Activated T-cell treated with anti-CD3 and anti-CD28 coated beads, Interleukin-2, amount 50 U/mL, for 48 hours (primary cell): ENCODE results near the gene VAPB.
"Not testable (repeated sequence)": the region's sequence is repeated elsewhere in the genome, so short reads cannot be mapped to it uniquely, and the experiment has no call there.

Experiments
- DNase-seq, 2 experiments: peaks; one replicate each; pipeline ENCODE4 v3.0.0-alpha.2; 2020

The VAPB gene

DNA sequence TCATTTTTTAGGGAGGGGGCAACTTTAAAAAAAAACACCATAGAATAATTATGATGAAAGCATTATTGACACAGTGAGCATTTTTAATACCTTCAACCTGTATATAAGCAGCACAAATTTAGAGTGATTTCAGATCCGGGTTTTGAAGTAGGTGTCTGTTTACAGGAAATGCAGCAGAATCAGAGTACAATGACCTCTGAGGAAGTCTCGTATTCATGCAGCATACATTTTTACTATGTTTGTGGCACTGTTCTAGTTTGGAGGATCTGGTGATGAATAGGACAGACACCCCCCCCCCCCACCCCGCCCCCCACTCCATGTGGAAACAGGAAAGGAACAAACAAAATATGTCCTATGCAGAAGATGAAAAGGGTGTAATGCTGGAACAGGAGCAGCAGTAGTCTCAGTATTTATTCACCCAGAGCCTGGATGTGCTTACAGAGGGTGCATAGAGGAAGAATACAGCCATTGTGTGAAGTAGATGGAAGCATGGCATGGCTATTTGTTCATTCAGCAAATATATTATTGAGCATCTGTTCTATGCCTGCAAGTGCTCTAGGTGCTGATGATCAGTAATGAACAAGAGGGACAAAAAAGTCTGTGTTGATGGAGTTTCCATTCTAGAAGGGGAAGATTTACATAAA lies 19.7 kb downstream of the VAPB start:
- DNase-seq = no peak

- not testable (repeated sequence) for DNase-seq
Measured at GRCh38 chr20:58414216-58414615, 25.2 kb downstream of the VAPB start.

GRCh38 chr20:58414786-58415185 lies 25.8 kb downstream of the VAPB start:
- not testable (repeated sequence) for DNase-seq

DNA sequence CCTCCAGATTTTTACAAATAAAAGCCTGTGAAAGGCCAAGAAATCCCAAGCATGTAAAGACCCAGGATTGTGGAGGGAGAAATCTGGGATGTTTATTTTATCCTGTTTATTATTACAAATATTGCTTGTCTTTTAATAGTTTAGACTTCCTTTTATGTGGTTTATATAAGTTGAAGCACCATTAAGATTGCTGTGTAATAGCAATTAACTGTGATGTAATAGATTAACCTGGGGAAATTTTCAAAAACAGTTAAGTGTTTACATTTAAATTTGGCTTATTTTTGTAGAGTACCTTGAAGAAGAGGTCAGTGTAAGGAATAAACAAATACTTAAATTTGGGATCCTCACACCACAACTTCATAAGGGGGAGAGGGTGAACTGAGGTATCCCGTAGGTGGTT lies 27.0 kb downstream of the VAPB start:
- DNase-seq = no peak

GRCh38 chr20:58416835-58417234 lies 27.8 kb downstream of the VAPB start:
- DNase-seq = no peak

DNA sequence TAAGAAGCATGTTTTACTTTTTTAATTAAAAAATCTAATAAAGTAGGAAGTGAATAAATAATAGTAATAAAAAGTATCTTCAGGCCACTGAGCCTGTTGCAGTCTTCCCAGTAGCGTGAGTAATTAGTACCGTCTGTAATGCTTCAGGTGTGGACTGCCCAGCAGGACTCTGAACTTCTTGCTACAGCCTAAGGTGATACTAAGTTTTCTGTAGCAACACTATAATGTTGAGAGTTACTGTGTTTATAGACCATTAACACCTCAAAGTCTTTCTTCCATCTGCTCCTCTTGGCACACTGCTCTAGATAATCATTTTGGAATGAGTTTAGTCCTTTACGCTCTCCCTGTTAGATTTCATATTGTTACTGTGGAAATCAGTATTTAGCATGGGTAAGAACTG lies 28.4 kb downstream of the VAPB start:
- DNase-seq = no peak

- peak in 1 of 2 experiments; percentile 23 for DNase-seq
Measured at GRCh38 chr20:58418949-58419748, 30.1 kb downstream of the VAPB start.

- no peak for DNase-seq
Measured at GRCh38 chr20:58420798-58421496, 31.9 kb downstream of the VAPB start.

DNA sequence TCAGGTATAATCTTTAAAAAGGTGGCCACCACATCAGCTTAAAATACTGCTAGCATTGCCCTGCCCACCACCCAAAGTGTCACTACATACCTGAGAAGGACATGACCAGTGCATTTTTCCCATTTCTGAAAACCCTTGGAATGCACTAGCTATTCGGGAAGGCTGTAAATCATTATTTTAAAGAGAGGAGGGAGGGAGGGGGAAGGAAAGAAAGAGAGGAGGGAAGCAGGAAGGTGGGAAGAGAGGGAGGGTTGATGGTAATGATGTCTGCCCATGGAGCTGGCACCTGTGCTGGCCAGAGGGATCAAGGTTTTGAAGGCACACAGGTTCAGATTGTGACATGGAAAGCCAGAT lies 32.4 kb downstream of the VAPB start:
- DNase-seq = no peak

DNA sequence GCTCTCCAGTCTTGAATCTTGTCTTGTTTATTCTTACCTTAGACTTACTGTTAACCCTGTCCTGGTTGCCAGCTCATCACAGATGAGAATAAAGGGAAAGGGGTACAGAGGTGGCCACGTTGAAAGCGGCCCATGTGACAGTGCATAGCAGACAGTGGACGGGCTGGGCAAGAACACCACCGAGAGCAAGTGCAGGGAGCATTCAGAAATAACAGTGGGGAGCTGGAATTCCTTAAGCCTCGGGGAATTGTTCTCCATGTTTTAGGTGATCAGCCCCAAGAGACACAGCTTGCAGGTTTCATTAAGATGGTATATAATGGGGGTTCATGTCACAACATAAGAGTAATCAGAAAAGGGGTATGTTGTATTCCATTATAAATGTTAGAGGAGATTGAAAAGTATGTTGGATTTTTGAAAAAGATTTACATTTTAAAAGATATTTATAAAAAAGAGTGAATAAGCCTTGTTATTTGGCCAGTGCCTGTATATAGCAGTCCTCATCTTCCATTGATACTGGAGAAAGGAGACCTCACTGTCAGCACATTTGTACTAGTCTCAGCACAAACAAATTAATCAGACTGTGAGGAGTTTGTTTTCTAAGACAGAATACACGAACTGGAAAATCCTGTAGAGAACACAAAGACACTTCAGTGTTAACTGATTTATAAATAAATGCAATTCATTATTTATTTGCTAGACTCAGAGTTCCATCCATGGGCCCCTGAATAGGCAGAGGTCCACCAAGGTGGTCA lies 35.4 kb downstream of the VAPB start:
- DNase-seq = no peak

GRCh38 chr20:58427571-58427970 lies 38.5 kb downstream of the VAPB start:
- DNase-seq = not testable (repeated sequence)

- no peak for DNase-seq
Measured at GRCh38 chr20:58428364-58428763, 39.3 kb downstream of the VAPB start.

- DNase-seq = no peak
Measured at GRCh38 chr20:58429303-58429702, 40.3 kb downstream of the VAPB start.

DNA sequence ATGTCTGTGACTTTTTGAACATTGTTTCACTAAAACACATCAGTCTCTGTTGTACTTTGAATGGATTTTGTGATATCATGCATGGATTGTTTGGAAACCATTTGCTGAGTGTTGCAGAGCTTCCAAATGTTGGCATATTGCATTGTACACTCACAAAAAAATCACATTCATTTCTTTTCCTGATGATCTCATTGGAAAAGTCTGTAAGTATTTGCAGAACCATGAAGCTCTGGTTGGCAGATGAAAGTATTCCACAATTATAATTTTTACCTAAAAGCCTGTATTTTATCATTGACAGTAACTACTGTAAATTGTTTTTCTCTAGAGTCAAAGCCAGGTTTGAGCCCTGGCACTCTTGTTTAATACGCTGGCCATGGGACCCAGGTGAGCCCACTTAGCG lies 42.1 kb downstream of the VAPB start:
- no peak for DNase-seq

DNA sequence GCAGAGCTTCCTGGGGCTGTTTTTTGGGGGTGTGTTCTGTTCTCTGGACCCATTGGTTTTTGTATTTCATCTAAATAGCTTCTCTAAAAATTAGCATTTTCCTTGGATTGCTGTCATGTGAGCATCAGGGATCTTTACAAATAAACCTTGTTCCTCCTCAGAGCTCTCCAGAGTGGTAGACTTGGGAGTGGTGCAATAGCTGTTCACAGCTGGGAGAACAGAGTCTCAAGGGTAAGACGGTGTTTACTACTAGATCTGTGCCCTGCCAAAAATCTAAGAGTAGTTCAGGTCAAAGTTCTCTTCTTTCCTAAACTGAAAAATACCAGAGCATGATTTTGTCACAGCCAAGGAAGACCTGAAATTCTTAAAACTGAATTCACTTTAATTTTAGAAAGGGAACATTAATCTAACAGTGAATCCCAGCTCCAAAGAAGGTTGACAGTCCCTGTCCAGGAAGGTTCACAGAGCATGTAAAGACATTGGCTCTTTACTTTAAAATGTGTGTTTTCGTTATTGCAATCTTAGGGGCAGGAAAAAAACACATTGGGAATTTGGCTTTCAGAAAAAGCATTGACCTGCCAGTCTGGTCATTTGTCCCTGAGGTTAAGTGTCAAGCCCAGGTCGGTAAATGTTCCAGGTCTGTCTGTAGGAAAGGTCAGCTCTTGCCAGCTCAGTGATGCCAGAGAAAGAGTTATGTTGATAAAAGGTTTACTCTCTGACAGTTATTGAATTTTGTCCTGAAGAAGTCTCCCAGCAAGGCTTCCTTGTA lies 43.3 kb downstream of the VAPB start:
- DNase-seq = no peak

GRCh38 chr20:58433029-58433647 lies 44.1 kb downstream of the VAPB start:
- no peak for DNase-seq

DNA sequence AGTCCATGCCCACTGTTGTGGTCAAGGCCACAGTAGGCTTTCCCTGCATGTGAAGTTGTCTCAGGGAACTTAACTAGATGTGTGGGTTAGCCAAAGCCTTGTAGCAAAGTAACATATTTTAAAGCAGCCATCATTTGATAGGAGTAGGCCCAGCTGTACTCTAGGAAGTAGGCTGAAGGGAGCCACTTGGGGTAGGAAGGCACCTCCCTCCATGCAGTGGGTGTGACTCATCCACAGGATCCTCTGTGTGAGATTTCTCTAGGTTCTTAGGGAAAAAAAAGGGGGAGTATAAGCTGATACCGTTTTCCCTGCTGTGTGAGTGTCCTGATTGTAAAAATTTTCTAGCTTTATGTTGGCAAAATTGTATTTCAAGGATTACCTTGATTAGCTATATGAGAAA lies 44.7 kb downstream of the VAPB start:
- DNase-seq = no peak

GRCh38 chr20:58434326-58434725 lies 45.3 kb downstream of the VAPB start:
- DNase-seq = no peak

GRCh38 chr20:58435237-58435636 lies 46.2 kb downstream of the VAPB start:
- DNase-seq = no peak

DNA sequence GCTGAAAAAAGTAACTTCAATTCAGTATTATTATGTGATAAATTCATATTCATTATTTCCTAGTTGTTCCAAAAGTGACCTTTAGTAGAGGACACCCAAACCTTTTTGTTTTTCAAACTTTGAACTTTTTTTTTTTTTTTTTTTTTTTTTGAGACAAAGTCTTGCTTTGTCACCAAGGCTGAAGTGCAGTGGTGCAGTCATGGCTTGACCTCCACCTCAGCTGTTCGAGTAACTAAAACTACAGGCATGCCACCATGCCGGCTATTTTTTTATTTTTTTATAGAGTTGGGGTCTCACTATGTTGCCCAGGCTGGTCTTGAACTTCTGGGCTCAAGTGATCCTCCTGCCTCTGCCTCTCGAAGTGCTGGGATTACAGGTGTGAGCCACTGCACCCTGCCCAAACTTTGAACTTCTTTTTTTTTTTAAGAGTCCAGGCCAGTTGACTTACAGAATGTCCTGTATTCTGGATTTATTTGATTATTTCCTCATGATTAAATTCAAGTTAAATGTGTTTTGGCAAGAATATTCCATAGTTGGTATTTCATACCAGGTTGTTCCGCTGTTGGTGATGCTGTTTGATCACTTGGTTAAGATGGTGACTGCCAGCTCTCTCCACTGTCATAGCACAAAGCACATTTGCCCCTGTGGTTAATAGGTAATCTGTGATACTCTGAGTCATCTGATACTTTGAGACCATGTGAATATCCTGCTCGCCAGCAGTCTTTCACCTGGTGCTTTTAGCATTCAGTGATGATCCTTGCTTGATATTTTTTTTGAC lies 48.0 kb downstream of the VAPB start:
- DNase-seq = no peak
